GM18520 (cell line): ENCODE results near the gene DAB1.

Experiments
- ATAC-seq: cut with Tn5 transposase; IDR thresholded peaks from one replicate; pipeline ENCODE4 v1.9.1; 2021; ENCODE audit not compliant: unreplicated experiment

Gene DAB1

DNA sequence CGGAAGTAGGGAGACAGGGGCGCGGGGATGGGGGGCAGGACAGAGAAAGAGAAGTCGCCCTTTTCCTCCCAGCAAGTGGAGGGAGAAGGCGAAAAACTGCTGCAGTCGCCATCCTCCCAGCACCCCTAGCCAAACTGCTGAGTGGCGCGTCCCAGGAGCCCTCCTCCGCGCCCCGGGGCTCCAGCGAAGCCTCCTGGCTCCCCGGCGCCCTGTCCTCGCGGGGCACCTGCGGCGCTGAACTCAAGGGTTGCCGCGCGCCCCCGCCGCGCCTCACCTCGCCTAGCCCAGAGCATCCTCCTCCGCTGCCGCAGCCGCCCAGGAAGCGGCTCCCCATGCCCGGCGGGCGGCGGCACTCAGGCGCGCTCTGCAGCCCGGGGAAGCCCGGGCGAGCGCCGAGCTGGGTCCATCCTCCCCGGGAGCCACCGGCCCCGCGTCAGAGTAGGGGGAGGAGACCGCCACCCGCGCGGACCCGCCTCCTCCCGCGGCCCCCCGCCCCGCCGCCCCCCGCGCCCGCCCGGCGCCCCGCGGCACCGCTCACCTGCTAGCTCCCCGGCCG is at the start of gene DAB1:
Gene DAB1 (minus strand): TSS at position 405 of the 556 bp plus-strand sequence. CDS start 133,030 bp downstream, outside the sequence.
- no peak for ATAC-seq

DNA sequence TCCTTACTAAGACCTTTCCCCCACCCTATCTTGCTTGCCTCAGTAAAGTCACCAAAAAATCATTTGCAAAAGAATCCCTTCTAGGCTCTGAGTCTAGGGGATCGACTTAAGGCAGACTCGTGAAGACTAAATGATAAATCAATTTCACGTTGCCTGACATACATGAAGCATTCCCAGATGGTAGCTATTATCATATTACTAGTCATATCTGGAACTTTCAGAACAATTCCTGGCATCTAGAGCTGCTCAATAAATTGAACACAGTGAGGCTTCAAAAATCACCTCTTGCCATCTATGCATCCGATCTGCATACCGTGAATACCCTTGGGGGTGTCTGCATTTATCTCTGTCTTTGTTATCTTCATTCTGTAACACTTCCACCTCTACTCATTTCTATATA is 49.6 kb upstream of the DAB1 start:
- no peak for ATAC-seq

DNA sequence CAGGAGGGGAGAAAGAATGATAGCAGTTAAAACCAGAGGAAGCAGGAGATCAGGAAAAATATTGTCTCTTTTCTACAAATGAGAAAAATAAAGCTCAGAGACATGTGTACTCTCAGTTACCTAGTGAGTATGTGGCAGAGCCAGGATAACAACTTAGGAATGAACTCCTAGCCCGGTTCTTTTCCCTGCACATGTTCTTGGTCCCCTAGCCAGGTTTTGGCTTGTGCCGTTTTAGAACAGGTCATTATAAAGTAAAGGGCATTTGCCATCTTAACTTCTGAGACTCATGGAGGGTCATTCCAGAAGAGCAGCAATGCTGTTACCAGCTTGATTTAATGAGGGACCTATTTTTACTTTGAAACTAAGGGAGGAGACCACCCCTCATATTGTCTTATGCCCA is 48.1 kb upstream of the DAB1 start:
- ATAC-seq, result no peak

DNA sequence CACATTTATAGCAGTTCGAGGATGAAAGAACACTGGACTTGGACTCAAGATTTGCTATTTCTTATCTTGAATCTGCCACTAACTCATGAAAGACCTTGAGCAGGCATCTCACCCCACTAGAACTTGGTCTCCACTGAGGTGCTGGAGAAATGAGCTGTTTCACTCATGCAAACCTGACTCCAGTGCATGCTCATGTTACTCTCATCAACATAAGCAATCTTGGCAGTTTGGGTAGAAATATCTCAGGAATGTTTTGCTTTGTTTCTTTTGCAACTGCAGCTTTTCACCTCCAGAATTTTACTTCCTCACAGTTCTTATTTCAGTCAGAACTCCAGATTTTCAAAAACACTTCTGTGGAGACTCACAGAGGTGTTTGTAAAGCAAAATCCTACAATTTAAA is 46.2 kb upstream of the DAB1 start:
- no peak for ATAC-seq

DNA sequence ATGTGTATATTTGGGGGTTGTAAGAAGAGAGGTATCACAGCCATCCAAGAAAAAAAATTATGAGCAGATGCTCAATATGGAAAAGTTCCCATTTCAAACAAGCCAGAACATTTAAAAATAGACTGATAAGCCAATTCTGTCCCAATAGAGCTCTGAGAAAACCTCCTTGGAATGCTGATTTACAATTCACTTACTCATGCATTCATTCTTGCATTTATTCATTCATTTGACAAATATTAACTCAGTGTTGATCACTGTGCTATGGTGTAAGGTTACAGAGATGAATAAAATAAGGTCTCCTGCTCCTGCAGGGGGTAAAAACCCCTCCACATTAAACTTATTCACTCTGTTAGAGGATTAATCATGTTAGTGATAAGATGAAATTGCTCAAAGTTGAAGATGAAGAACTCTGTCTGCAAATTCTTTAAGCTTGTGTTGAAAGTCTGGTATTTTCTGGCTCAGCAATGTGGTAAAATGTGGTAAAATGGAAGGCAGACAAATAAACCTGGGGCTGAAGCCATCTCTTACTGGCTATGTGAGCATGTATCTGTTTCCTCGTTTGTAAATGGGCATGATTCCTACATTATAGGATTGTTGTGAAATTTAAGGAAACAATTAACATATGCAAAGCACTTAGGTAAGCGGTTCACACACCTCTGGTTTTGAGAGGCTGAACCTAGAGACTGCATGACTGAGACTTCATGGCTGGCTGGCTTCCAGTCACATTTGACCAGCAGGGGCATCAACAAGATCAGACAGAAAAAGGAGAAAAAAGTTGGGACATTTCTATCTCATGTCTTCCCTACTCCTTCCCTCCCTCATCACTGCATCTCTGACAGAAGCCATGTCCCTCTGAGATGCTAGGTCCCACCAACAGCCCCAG is 45.0 kb upstream of the DAB1 start:
- no peak for ATAC-seq

- no peak for ATAC-seq
Measured at GRCh38 chr1:57467830-57468229, 44.0 kb upstream of the DAB1 start.

GRCh38 chr1:57464756-57465155 is 40.9 kb upstream of the DAB1 start:
- no peak for ATAC-seq

DNA sequence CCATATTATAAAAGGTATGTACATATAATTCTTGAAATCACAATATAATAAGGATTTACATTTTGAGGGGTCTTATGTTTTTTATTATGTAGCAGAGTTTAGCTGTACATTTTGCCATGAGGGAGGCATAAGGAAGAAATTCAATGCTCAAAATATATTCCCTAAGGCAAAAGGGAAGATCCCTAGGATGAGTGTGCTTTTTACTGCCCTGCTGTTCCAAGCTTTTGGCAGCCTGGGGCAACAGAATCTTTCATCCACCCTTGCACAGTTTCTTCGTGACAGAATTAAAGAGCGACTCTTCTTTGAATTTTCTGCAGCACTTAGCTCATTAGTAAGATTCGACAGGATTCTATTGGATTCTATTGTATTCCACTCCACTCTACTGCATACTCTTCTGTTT is 39.5 kb upstream of the DAB1 start:
- no peak for ATAC-seq

DNA sequence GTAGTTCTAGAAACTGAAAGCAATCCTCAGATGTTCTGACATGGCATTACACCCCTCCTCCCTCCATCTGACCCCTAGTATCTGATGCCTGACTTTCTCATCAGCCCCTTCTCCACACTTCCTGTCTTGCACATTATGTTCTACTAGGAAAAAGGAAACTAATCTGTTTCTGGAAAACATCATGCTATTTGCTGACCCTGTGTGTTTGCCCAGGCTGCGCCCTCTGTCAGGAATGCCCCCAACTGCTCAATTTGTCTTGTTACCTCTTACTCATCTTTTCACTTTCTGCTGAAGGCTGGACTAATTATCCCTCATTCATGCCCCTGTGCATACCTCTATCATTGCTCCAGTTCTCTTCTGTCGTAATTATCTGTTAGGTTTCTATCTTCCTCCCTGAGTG is 37.5 kb upstream of the DAB1 start:
- no peak for ATAC-seq

DNA sequence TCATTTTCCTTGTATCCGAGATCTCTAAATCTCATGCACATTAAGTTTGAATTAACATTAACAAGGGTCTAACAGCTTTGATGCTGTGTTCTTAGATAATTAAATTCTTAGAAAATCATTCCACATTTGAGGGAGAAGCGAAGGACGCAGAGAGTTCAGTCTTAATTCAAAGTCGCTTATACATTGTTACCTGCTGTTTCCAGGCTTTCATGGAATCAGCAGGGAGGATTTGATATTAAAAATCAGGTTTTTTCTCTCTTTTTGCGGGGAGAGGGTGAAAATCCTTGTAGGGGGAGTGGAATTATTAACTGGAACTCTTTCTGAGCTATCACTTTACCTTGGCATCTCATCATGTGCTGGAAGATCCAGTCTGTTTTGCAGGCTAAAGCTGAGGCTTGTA is 27.7 kb upstream of the DAB1 start:
- no peak for ATAC-seq

- no peak for ATAC-seq
Measured at GRCh38 chr1:57450981-57451380, 27.1 kb upstream of the DAB1 start.

DNA sequence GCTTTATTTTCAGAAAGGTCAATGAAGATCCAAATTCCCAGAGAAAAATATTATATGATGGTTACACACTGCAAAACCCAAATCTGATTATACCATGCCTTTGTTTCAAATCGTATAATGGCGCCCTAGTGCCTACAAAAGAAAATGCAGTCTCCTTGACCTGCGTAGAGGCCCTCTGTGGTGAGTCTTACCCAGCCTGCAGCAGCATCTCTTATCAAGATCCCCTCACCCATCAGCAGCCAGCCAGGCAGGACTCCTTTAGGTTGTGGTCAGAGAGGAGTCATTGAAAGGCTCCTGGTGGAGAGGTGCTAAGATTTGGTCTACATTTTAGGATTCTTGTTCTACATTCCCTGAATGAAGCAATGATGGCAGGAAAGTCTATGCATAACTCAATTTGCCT is 23.7 kb upstream of the DAB1 start:
- ATAC-seq, result no peak

DNA sequence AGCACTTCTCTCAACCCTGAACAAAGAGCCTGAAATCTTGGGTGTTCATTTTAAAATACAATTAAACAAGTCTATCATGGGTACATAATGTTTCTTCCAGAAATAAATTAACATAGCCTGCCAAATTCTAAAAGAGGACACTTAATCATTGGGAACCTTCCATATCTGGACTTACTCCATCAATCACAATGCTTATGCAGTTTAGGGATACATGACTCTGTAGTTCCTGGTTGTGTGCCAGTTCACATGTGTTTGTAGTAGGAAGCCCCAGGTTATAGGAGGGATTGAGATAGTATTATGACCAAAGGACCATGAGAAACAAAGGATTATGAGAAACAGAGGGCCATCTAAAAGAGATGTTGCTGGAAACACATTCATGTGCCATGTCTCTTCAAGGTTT is 19.1 kb upstream of the DAB1 start:
- no peak for ATAC-seq

DNA sequence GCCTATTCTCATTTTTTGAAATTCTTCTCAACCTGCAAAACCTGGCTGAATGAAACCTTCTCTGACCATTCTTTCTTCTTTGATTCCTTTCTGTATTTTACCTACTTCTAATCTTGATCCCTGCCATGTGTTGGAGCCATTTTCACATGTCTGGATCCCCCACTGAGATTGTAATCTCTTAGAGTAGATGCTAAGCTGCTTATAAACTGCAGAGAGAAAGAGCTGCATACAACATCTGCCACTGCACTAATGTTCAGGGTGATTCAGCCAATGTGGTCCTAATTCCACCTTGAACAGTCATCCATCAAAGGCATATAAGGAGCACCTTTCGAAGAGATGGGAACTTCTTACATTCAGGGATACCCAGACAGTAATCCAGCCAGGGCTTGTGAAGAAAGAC is 16.2 kb upstream of the DAB1 start:
- ATAC-seq, result no peak

- ATAC-seq, result no peak
Measured at GRCh38 chr1:57431400-57431799, 7.5 kb upstream of the DAB1 start.

GRCh38 chr1:57424231-57425027 is 569 bp upstream of the DAB1 start:
- no peak for ATAC-seq

DNA sequence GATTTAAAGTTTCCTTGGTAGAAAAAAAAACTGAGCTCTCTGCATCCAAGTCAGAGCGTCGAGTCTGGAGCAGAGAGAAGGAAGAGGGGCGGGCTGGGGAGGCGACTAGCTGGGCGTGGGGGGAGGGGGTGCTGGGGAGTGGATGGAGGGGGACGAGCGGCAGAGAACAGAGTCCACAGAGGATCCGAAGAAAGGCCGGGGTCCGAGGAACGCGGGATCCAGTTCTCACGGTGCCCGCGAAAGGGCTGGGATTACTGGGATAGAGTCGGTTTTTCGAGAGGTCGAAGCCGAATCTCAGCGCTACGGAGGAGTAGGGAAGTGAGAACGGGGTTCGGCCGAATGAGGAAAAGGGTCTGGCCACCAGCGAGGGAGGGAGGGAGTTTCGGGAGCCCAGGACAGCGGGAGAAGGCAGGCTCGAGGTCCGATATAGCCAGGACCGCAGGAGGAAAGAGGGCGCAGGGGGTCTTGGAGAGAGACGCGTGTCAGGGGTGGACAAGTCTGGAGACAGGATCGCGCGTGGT is 665 bp downstream of the DAB1 start:
- no peak for ATAC-seq

DNA sequence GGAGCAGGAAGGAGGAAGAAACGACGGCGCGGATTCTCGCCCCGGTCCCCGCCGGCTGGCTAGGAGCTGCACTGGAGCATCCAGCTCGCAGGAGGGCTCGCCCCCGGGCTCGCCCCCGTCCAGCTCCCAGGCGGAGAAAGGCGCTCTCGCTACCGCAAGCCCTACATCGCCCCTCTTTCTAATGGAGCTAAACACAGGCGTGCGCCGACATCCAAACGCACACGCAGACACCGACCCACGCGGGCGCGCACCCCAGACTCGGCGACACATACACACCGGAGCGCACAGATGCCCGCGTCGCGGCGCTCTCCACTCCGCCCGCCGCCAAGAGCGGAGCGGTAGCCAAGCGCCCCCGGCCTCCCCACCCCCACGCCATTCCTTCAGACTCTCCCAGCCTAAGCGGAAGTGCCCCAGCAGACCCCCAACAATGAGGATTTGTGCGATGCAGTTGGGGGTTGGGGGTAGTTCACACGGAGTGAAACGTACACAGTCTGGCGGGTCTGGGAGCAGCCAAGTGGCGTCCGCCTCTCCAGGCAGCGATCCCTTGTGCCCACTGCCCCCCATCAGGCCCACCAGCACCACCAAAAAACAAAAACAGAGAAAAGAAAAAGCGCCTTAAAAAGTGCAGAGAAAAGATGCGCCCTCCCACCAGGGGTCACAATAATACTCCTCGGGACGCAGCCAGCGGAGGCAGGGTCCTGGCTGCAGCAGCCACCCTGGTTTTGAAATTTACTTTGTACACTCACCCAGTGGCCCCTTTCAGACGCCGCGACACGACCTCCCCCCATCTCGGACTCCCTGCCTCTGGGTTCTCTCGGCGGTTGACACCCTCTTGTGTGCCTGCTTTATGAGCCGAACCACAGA is 1.4 kb downstream of the DAB1 start:
- ATAC-seq, result no peak

DNA sequence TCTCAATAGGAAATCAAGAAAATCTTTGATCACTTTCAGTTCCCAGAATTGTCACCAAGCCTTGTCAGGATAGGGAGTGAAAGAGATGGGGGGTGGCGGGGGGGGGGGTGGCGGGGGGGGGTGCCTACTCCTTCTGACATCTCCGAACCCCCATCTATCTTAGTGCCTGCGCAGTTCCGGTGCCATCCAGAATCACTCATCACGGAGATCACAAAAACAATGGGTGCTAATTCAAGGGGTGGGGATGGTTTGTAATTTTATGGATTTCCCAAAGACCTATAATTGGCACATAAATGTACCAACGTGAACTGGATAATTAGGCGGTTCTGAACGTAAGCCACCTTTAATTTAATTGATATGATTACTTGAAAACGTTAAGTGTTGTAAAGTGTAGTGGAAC is 2.1 kb downstream of the DAB1 start:
- ATAC-seq, result no peak

DNA sequence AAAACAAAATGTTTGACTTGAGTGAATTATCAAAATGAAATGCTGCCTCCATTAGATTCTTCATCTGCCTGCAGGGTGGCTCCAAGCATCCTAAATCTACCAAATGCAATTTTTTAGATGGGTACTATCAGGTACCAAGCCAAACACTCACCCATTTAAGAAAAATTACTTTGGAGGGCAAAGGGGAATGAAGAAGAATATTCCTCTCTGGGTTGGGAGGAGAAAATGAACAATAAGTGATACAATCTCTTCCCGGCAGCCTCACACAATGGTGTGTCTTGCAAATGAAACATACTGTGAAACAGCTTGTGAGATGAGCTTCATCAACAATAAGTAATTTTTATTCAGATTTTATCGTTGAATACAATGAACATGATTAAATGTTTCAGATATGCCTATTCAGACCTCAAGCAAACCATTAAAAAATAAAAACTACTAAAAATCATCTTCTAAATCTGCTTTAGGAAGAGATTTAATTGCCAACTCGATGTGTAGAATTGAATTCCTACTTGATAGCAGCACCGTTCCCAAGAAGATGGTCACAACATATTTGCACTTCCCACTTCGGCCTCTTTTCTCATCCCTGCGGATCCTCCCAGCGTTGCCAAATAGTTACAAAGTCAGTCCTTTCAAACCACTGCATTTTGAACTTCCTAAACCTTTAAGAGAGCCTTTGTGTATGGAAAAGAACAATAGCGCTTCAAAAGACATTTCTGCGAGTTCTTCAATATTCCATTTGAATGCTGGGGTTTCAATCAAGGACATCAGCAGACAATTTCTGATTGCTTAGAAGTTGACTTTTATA is 2.7 kb downstream of the DAB1 start:
- ATAC-seq, result no peak
